Progenitor cell of endocrine pancreas (in vitro differentiated cells): ENCODE measurements around the gene METTL4. TPM values are rescaled to one million over a fixed set of nuclear protein-coding genes. Genes with fewer than 3 reads are reported as not detected.

ENCODE experiments used
- DNase-seq: peaks from one replicate; pipeline ENCODE4 v3.0.0; 2021; ENCODE audit warnings: low spot score; ENCODE audit not compliant: unreplicated experiment
- H3K27ac Mint-ChIP-seq: 2 replicates; pipeline ENCODE4 v1.8.0; 2021; ENCODE audit warnings: mild to moderate bottlenecking, moderate library complexity, mixed read lengths
- H3K27me3 Mint-ChIP-seq: 2 replicates; pipeline ENCODE4 v1.8.0; 2021; ENCODE audit warnings: mixed read lengths
- H3K36me3 Mint-ChIP-seq: 2 replicates; pipeline ENCODE4 v1.8.0; 2022; ENCODE audit warnings: mixed read lengths; ENCODE audit not compliant: insufficient read depth
- H3K4me1 Mint-ChIP-seq: 2 replicates; pipeline ENCODE4 v1.8.0; 2021; ENCODE audit warnings: low read depth, mixed read lengths
- H3K4me3 Mint-ChIP-seq: 2 replicates; pipeline ENCODE4 v1.8.0; 2021; ENCODE audit warnings: low read depth, mild to moderate bottlenecking, moderate library complexity, mixed read lengths
- H3K9me3 Mint-ChIP-seq: 2 replicates; pipeline ENCODE4 v1.8.0; 2021; ENCODE audit warnings: low read depth, mixed read lengths
- total RNA-seq: library from RNA; stranded (reverse); gene quantifications from 2 replicates; pipeline ENCODE4 v1.2.1, GENCODE V29; 2021
- TF ChIP-seq, protein P1 (sequence below): fragments of 200-600 bp; sonication (generic); IDR thresholded peaks from one replicate; pipeline ENCODE4 v1.5.0; 2021; ENCODE audit warnings: antibody characterized with exemption, mild to moderate bottlenecking; ENCODE audit not compliant: unreplicated experiment

METTL4 gene
- total RNA-seq, 1 donor from 2014 or later, result 11.2 TPM

DNA sequence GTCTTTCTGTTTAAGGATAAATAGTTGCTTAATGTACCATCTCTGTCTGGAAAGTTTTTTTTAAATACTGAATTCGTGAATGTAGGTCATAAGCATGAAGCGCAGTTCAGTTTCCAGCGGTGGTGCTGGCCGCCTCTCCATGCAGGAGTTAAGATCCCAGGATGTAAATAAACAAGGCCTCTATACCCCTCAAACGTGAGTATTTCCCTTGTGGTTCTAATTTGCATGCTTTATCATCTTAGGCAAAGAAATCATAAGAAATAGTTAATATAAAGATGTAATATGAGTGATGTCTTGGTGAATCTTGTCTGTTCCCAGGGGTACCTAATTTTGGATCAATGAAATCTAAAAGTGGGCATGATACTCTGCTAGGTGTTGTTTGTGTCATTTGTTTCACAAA, 1.6 kb upstream of the METTL4 start:
- Mint-ChIP-seq H3K4me1 (peaks cover 28% of the 10 kb centered on the region), H3K36me3 (peaks cover under 1% of the 10 kb centered on the region), H3K27me3 (no peaks in the 10 kb centered on the region), H3K4me3 (peak overlapping the region; percentile 94), H3K9me3 (no peaks in the 10 kb centered on the region), H3K27ac (no peak overlapping the region)
- no peak for DNase-seq
- TF ChIP-seq, protein P1, sequence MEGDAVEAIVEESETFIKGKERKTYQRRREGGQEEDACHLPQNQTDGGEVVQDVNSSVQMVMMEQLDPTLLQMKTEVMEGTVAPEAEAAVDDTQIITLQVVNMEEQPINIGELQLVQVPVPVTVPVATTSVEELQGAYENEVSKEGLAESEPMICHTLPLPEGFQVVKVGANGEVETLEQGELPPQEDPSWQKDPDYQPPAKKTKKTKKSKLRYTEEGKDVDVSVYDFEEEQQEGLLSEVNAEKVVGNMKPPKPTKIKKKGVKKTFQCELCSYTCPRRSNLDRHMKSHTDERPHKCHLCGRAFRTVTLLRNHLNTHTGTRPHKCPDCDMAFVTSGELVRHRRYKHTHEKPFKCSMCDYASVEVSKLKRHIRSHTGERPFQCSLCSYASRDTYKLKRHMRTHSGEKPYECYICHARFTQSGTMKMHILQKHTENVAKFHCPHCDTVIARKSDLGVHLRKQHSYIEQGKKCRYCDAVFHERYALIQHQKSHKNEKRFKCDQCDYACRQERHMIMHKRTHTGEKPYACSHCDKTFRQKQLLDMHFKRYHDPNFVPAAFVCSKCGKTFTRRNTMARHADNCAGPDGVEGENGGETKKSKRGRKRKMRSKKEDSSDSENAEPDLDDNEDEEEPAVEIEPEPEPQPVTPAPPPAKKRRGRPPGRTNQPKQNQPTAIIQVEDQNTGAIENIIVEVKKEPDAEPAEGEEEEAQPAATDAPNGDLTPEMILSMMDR, result no peak

DNA sequence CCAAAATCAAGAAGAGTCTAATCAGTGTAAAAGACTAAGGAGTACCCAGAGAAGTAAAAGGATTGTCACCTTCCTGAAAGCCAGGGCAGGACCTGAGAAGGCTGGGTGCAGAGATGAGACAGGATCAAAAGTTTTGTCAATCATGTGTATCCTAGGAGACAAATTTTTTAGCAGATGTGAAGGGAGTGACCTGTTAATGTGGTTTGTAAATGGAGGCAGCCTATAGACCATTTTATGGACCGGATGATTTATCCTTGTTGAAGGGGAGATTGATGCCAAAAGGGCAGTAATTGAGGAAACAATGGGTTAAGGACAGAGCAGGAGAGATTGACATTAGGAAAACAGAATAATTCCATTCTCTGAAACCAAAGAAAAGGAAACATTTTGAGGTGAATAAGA, 865 bp upstream of the METTL4 start:
- peak overlapping the region; percentile 99 for H3K27ac Mint-ChIP-seq
- peak overlapping the region; percentile 94 for H3K4me3 Mint-ChIP-seq
- H3K9me3 Mint-ChIP-seq, result no peaks in the 10 kb centered on the region
- H3K4me1 Mint-ChIP-seq, result peaks cover 28% of the 10 kb centered on the region
- TF ChIP-seq, protein P1, result no peak
- DNase-seq, result no peak
- H3K36me3 Mint-ChIP-seq, result peaks cover 1% of the 10 kb centered on the region
- no peaks in the 10 kb centered on the region for H3K27me3 Mint-ChIP-seq

DNA sequence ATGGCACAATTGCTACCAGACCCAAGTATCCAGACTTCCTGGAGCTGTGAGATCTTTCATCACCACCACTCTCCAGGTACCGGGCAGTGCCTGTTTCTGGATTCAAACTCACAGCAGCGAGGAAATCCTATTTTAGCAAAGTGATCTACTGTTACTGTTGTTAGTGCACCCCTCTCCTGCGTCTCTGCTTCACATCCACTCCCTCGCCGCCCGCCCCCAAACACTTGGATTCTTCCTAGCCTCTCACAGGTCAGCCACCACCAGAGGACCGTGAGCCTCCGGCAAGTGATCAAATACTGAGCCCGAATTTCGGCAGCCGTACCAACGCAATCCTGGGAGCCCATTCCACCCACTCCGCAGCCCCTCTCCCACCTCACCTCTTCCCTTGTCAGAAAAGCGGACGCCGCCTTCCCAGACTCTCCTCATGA, 519 bp downstream of the METTL4 start:
- TF ChIP-seq, protein P1, result no peak
- H3K9me3 Mint-ChIP-seq, result no peaks in the 10 kb centered on the region
- peaks cover 28% of the 10 kb centered on the region for H3K4me1 Mint-ChIP-seq
- peak; percentile 33 for DNase-seq
- H3K27me3 Mint-ChIP-seq, result no peaks in the 10 kb centered on the region
- H3K27ac Mint-ChIP-seq, result peak overlapping the region; percentile 99
- peaks cover 4% of the 10 kb centered on the region for H3K36me3 Mint-ChIP-seq
- H3K4me3 Mint-ChIP-seq, result peak overlapping the region; percentile 94

DNA sequence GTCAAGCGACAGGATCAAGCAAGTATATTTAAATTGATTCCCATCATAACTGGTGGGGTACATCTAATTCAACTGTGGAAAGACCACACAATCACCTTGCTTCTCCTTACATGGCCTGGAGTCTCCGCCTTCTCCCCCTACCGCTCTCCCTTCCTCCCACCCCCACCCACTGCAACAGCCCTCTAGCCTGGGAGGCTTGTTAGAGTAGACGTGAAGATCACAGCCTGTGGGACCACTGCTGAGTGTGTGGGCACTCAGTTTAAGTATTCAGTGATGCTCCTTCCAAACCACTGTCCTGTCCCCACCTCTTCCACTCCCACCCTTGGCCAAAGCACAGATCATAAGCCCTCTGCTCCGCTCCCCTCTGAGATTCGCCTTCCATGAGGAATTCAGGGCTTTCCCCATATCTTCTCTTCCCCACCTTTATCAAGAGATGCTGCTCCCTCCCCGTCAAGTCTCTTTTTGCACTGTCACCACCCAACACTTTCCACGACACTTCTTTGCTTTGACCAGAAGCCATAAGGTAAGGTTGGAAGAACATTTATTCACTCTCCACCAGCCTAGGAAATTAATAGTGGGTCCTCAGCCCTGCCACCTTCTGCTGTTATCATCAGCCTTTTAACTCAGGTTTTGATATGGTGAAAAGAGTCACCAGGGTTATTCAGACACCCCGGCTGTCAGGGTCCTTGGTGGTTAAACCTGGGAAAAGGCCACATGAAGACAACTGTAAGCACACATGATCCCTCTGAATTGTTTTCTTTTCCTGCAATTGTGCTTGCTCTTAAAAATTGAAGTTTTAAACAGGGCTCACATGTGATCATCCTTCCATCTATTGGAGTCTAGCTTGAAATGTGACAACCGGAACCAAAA, 1.7 kb downstream of the METTL4 start:
- DNase-seq, result no peak
- Mint-ChIP-seq H3K4me1 (peaks cover 28% of the 10 kb centered on the region), H3K27me3 (no peaks in the 10 kb centered on the region), H3K4me3 (peak overlapping the region; percentile 94), H3K27ac (peak overlapping the region; percentile 16), H3K36me3 (peaks cover 6% of the 10 kb centered on the region), H3K9me3 (no peaks in the 10 kb centered on the region)
- TF ChIP-seq, protein P1, result no peak

DNA sequence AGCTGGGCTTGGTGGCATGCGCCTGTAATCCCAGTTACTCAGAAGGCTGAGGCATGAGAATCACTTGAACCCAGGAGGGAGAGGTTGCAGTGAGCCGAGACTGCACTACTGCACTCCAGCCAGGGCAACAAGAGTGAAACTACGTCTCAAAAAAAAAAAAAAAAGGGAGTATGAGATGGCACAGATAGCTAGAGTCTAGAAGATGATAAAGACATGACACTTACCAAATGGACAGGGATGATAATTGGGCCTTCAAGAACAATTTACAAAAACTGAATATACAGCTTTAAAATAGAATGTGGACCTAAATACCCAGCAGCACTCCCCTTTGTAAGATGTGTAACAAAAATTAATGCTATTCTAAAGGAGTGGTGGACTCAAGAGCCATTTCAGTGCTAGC, 2.7 kb downstream of the METTL4 start:
- DNase-seq, result no peak
- Mint-ChIP-seq H3K27me3 (no peaks in the 10 kb centered on the region), H3K4me3 (no peak overlapping the region), H3K27ac (no peak overlapping the region), H3K9me3 (no peaks in the 10 kb centered on the region), H3K36me3 (peaks cover 6% of the 10 kb centered on the region), H3K4me1 (peaks cover 26% of the 10 kb centered on the region)
- TF ChIP-seq, protein P1, result no peak
